ENCODE data around the gene SYNPR.

GRCh38 chr3:63662011-63662410 is 383.9 kb downstream of the SYNPR start:
- TF ChIP-seq CTCF (IDR thresholded peaks at IDR 0.05) (no peak), POLR2AphosphoS5 (IDR thresholded peaks at IDR 0.05) (no peak)
